Endothelial cell of umbilical vein (primary cell): ENCODE data around the gene PRR5. TPM values are rescaled to one million over a fixed set of nuclear protein-coding genes. Genes with fewer than 3 reads are reported as not detected.

Experiments
- BruUV-seq: library from RNA; stranded (reverse); fragments of 400-500 nt; replicated peaks from 2 replicates; lab custom pipeline; 2021; lab: Mats Ljungman, UMichigan
- CTCF ChIA-PET: fragments of 300-600, 350-600 bp; sonication (Branson Sonifier 250); formaldehyde crosslinking; loops from one replicate; lab custom pipeline; 2021; ENCODE audit warnings: antibody characterized with exemption, inconsistent platforms; lab: Charles Lee
- POLR2A ChIA-PET: fragments of 300-600, 350-600 bp; sonication (Branson Sonifier 250); formaldehyde crosslinking; loops from one replicate; lab custom pipeline; 2021; ENCODE audit warnings: antibody characterized with exemption, inconsistent platforms; lab: Charles Lee
- DNase-seq: peaks from one replicate; pipeline ENCODE4 v3.0.0-alpha.2; 2011; ENCODE audit warnings: low read depth, low spot score
- FAIRE-seq: peaks from 2 replicates; lab custom pipeline; 2011; peaks lifted over from hg19 to GRCh38; lab: Jason Lieb, UNC
- H2AFZ ChIP-seq: 2 replicates; pipeline ENCODE4 v1.6.0; 2012; ENCODE audit warnings: low read depth, low read length, control low read depth, inconsistent platforms
- H3K27ac ChIP-seq: 2 replicates; pipeline ENCODE4 v1.5.1; 2011; ENCODE audit warnings: low read depth, mild to moderate bottlenecking, control low read depth, low read length, moderate library complexity; ENCODE audit not compliant: insufficient read depth
- H3K27me3 ChIP-seq, 2 experiments: 2 replicates each; pipeline versions ENCODE4 v1.6.0 to v1.6.1; 2011; ENCODE audit warnings: low read length in 2 of 2, mixed read lengths in 1 of 2; ENCODE audit not compliant: control insufficient read depth in 2 of 2, insufficient read depth in 2 of 2
- H3K36me3 ChIP-seq, 2 experiments: 2 replicates in 1 of 2; 3 replicates in 1 of 2; pipeline ENCODE4 v1.5.1; 2011; ENCODE audit warnings: low read length in 2 of 2, mild to moderate bottlenecking in 1 of 2, moderate library complexity in 1 of 2; ENCODE audit not compliant: control insufficient read depth in 2 of 2, insufficient read depth in 2 of 2; ENCODE audit errors: extremely low read depth in 1 of 2
- H3K4me1 ChIP-seq: 3 replicates; pipeline ENCODE4 v1.5.1; 2011; ENCODE audit warnings: mild to moderate bottlenecking, low read length; ENCODE audit not compliant: control insufficient read depth, insufficient read depth; ENCODE audit errors: extremely low read depth
- H3K4me2 ChIP-seq: 2 replicates; pipeline ENCODE4 v1.6.1; 2011; ENCODE audit warnings: low read length, control low read depth, mixed read lengths; ENCODE audit not compliant: insufficient read depth
- H3K4me3 ChIP-seq, 3 experiments: fragments of 200-600 bp in 1 of 3; sonication (generic), shearing (Covaris generic) in 1 of 3; replicated peaks in 1 of 3; 2 replicates each; pipeline ENCODE4 v1.5.1; 2011 to 2016; ENCODE audit warnings: control low read depth in 3 of 3, low read length in 3 of 3, mild to moderate bottlenecking in 2 of 3, inconsistent platforms in 1 of 3, low read depth in 1 of 3, moderate library complexity in 1 of 3; ENCODE audit not compliant: insufficient read depth in 1 of 3
- H3K79me2 ChIP-seq: 2 replicates; pipeline ENCODE4 v1.6.0; 2012; ENCODE audit warnings: low read length, inconsistent platforms; ENCODE audit not compliant: control insufficient read depth, insufficient read depth
- H3K9ac ChIP-seq: replicated peaks from 2 replicates; pipeline ENCODE3; 2011; ENCODE audit warnings: low read length, control low read depth; ENCODE audit not compliant: insufficient read depth; ENCODE audit errors: extremely low read depth
- H3K9me1 ChIP-seq: replicated peaks from 3 replicates; pipeline ENCODE4 v1.6.0; 2011; ENCODE audit warnings: mild to moderate bottlenecking, low read length; ENCODE audit not compliant: control insufficient read depth, insufficient read depth; ENCODE audit errors: extremely low read depth
- H3K9me3 ChIP-seq: replicated peaks from 2 replicates; pipeline ENCODE4 v1.5.1; 2012; ENCODE audit warnings: low read length, inconsistent platforms; ENCODE audit not compliant: control insufficient read depth, insufficient read depth
- H4K20me1 ChIP-seq: replicated peaks from 2 replicates; pipeline ENCODE3; 2011; ENCODE audit warnings: mild to moderate bottlenecking, low read length; ENCODE audit not compliant: control insufficient read depth, insufficient read depth; ENCODE audit errors: extremely low read depth
- CTCF ChIP-seq, 2 donors: IDR thresholded peaks; 1 replicate in 1 of 2; 2 replicates in 1 of 2; pipeline ENCODE4 v1.5.1; 2011; ENCODE audit warnings: low read length in 2 of 2, mild to moderate bottlenecking in 2 of 2, moderate library complexity in 2 of 2, control low read depth in 1 of 2, inconsistent platforms in 1 of 2, low read depth in 1 of 2; ENCODE audit not compliant: insufficient read depth in 1 of 2; ENCODE audit errors: extremely low read depth in 1 of 2
- EZH2 ChIP-seq: IDR thresholded peaks from 2 replicates; pipeline ENCODE4 v1.6.1; 2012; ENCODE audit warnings: borderline replicate concordance, low read depth, mild to moderate bottlenecking, moderate library complexity, low read length, inconsistent platforms; ENCODE audit not compliant: severe bottlenecking
- FOS ChIP-seq: IDR thresholded peaks from 2 replicates; pipeline ENCODE4 v1.6.1; 2011; ENCODE audit warnings: mild to moderate bottlenecking, low read length, moderate library complexity, borderline replicate concordance; ENCODE audit not compliant: insufficient read depth
- GATA2 ChIP-seq: IDR thresholded peaks from 2 replicates; pipeline ENCODE4 v1.7.0; 2011; ENCODE audit warnings: low read depth, mild to moderate bottlenecking, moderate library complexity, mixed read lengths, low read length; ENCODE audit not compliant: insufficient read length, insufficient read depth
- JUN ChIP-seq: IDR thresholded peaks from 2 replicates; pipeline ENCODE4 v1.6.1; 2011; ENCODE audit warnings: borderline replicate concordance, low read depth; ENCODE audit not compliant: insufficient read length, insufficient read depth
- MYC ChIP-seq: IDR thresholded peaks from one replicate; pipeline ENCODE4 v1.6.1; 2011; ENCODE audit warnings: mild to moderate bottlenecking, low read depth, low read length
- POLR2A ChIP-seq: IDR thresholded peaks from 2 replicates; pipeline ENCODE4 v1.6.1; 2012; ENCODE audit warnings: low read depth, mild to moderate bottlenecking, control low read depth, low read length
- POLR2AphosphoS5 ChIP-seq: IDR thresholded peaks from 2 replicates; pipeline ENCODE4 v1.6.1; 2012; ENCODE audit warnings: low read depth, mild to moderate bottlenecking, control low read depth, low read length, moderate library complexity; ENCODE audit not compliant: insufficient read depth
- dilution Hi-C: fragments of 300-500 bp; cut with MboI; formaldehyde crosslinking; loops from one replicate; pipeline ENCODE4 v1.15.0; 2019; ENCODE audit warnings: low sequenced_read_pairs; ENCODE audit not compliant: extremely low pct_ligation_motif_present
- intact Hi-C: fragments of 100-400 bp; cut with micrococcal nuclease; formaldehyde crosslinking; loops from one replicate; pipeline ENCODE4 v1.10.0; 2022
- polyA plus RNA-seq, 4 experiments: library from polyadenylated mRNA; depleted of rRNA in 3 of 4; stranded (reverse) in 3 of 4; unstranded in 1 of 4; fragments of >200 nt; gene quantifications; 2 replicates each; pipeline versions ENCODE4 v1.2.1 to v1.2.3, GENCODE V29; 2011 to 2012; ENCODE audit warnings: missing spikeins in 1 of 4
- total RNA-seq: library from RNA; stranded (reverse); gene quantifications from 2 replicates; pipeline ENCODE4 v1.2.3, GENCODE V29; 2021
- TF ChIP-seq, protein P1 (sequence below): IDR thresholded peaks from 2 replicates; pipeline ENCODE4 v1.6.1; 2011; ENCODE audit not compliant: insufficient read depth, insufficient read length

PRR5 gene
- total and polyA plus RNA-seq, 2 donors (not counting 3 experiments of a cell fraction or from before 2014, with no cell fraction given) = 4.3 to 9.0 TPM

DNA sequence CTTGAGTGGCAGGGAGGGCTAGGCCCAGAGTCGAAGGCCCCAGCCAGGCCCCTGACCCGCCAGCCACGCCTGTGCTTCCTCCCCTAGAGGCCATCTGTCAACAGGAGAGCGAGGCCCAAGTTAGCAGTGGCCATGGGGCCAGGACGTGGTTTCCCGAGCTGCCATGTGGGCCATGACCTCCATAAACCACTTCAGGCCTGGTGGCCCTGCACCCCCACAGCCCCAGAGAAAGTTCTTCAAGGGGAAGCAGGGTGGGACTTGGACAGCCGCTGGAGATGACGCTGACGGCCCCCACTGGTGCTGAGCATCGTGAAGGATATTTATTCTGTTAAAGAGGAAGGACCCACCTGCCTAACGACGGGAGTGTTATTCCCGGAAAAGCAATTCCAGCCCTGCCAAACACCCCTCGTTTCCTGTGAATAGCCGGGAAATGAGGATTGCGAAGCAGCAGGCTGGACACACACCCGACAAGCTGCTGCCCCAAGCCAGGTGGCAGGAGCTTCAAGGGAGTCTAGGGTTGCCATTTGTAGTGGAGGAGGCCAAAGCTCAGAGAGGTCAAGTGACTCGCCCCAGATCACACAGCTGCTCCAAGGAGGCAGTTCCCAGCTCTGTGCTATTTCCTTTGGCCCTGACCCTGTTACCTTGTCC is 12.8 kb downstream of the PRR5 start:
- H4K20me1 ChIP-seq = no peaks in the 10 kb centered on the region
- DNase-seq = peak; percentile 48
- H3K9ac ChIP-seq = no peak overlapping the region
- H3K4me1 ChIP-seq = peaks cover 9% of the 10 kb centered on the region
- no peaks in the 10 kb centered on the region for H3K9me1 ChIP-seq
- BruUV-seq = no TSS peak
- dilution Hi-C loops = no loop called here
- H3K4me3 ChIP-seq = no peak overlapping the region
- H3K4me2 ChIP-seq = no peak overlapping the region
- no peaks in the 10 kb centered on the region for H3K36me3 ChIP-seq
- ChIA-PET POLR2A (no interaction called here), CTCF (interaction anchor here (1.1 to 2.3 kb wide), 3 partner anchors 13 to 30 kb away, joined by 3 to 12 read pairs (median 4); no protein-coding TSS in a partner anchor)
- FAIRE-seq = no peak
- H2AFZ ChIP-seq = no peak overlapping the region
- no peak for TF ChIP-seq EZH2
- TF ChIP-seq, protein P1, sequence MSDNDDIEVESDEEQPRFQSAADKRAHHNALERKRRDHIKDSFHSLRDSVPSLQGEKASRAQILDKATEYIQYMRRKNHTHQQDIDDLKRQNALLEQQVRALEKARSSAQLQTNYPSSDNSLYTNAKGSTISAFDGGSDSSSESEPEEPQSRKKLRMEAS = no peak
- TF ChIP-seq GATA2 = no peak
- TF ChIP-seq POLR2AphosphoS5 = no peak
- no peak for TF ChIP-seq MYC
- no peaks in the 10 kb centered on the region for H3K9me3 ChIP-seq
- intact Hi-C loops = loop anchor here (2.0 kb wide), 1 partner anchor 14 kb away; no protein-coding TSS in a partner anchor
- H3K27me3 ChIP-seq = no peaks in the 10 kb centered on the region
- H3K79me2 ChIP-seq = no peaks in the 10 kb centered on the region
- H3K27ac ChIP-seq = no peak overlapping the region

DNA sequence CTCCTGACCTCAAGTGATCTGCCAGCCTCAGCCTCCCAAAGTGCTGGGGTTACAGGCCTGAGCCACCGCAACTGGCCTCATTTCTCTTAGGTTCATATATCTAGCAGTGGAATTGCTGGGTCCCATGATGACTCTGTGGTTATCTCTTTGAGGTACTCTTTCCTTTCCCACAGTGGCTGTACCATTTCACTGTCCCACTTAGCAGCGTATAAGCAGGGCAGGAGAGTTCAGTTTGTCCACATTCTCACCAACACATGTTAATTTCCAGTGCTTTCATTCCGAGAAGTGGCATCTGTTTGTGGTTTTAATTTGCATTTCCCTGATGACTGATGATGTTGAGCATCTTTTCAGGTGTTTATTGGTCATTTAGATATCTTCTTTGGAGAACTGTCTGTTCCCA is 16.4 kb downstream of the PRR5 start:
- H4K20me1 ChIP-seq = no peaks in the 10 kb centered on the region
- H3K9me3 ChIP-seq = no peaks in the 10 kb centered on the region
- H3K4me2 ChIP-seq = no peak overlapping the region
- peaks cover 9% of the 10 kb centered on the region for H3K4me1 ChIP-seq
- BruUV-seq = no TSS peak
- TF ChIP-seq POLR2AphosphoS5 = no peak
- TF ChIP-seq MYC = no peak
- TF ChIP-seq FOS = no peak
- TF ChIP-seq JUN = no peak
- no peak for TF ChIP-seq CTCF (IDR thresholded peaks at IDR 0.05; ENCODE audit: extremely low read depth in 1 of 2, insufficient read depth in 1 of 2, low read depth in 1 of 2, low read length in 2 of 2)
- no peak for TF ChIP-seq GATA2
- TF ChIP-seq, protein P1 = no peak
- TF ChIP-seq EZH2 = no peak
- no peak for TF ChIP-seq POLR2A
- no peaks in the 10 kb centered on the region for H3K79me2 ChIP-seq
- H3K27ac ChIP-seq = no peak overlapping the region
- no peak overlapping the region for H2AFZ ChIP-seq
- no peak overlapping the region for H3K4me3 ChIP-seq
- DNase-seq (no peak), FAIRE-seq (no peak)
- H3K27me3 ChIP-seq = no peaks in the 10 kb centered on the region
- no peaks in the 10 kb centered on the region for H3K36me3 ChIP-seq
- ChIA-PET CTCF (no interaction called here), POLR2A (no interaction called here)
- no peaks in the 10 kb centered on the region for H3K9me1 ChIP-seq
- dilution Hi-C loops = no loop called here
- intact Hi-C loops = no loop called here
- H3K9ac ChIP-seq = no peak overlapping the region
